DND-41 (cell line): ENCODE results near the gene SUPV3L1.
A peak's percentile ranks its signal among the peaks of the same experiment; 100 is the strongest.

ENCODE experiments used
- ATAC-seq: fragments of 200-7000 bp; cut with Tn5 transposase; 3 replicates; pipeline ENCODE4 v1.9.1; 2021; ENCODE audit warnings: low read depth; ENCODE audit not compliant: insufficient read depth
- DNase-seq: peaks from one replicate; pipeline ENCODE4 v3.0.0-alpha.2; 2020
- H2AFZ ChIP-seq: 2 replicates; pipeline ENCODE4 v1.6.0; 2012; ENCODE audit warnings: low read depth, low read length
- H3K27ac ChIP-seq: 2 replicates; pipeline ENCODE4 v1.5.1; 2012; ENCODE audit warnings: low read length, inconsistent platforms
- H3K27me3 ChIP-seq: fragments of 200-600 bp; sonication (generic); 2 replicates; pipeline ENCODE4 v1.6.0; 2012; ENCODE audit warnings: low read length, mild to moderate bottlenecking, inconsistent platforms; ENCODE audit not compliant: insufficient read depth, poor library complexity
- H3K36me3 ChIP-seq: 2 replicates; pipeline ENCODE4 v1.5.1; 2012; ENCODE audit warnings: low read length, inconsistent platforms; ENCODE audit not compliant: insufficient read depth
- H3K4me1 ChIP-seq: 2 replicates; pipeline ENCODE4 v1.5.1; 2012; ENCODE audit warnings: mild to moderate bottlenecking, low read length; ENCODE audit not compliant: insufficient read depth
- H3K4me2 ChIP-seq: 2 replicates; pipeline ENCODE4 v1.6.0; 2012; ENCODE audit warnings: mild to moderate bottlenecking, moderate library complexity, low read length, inconsistent platforms; ENCODE audit not compliant: insufficient read depth
- H3K4me3 ChIP-seq, 2 experiments: fragments of 200-600 bp in 1 of 2; shearing (Covaris generic) in 1 of 2; 2 replicates each; pipeline ENCODE4 v1.5.1; 2012 to 2016; ENCODE audit warnings: inconsistent platforms in 2 of 2, low read length in 2 of 2, mild to moderate bottlenecking in 2 of 2, low read depth in 1 of 2, moderate library complexity in 1 of 2
- H3K79me2 ChIP-seq: 2 replicates; pipeline ENCODE4 v1.6.0; 2012; ENCODE audit warnings: low read length, inconsistent platforms; ENCODE audit not compliant: insufficient read depth
- H3K9ac ChIP-seq: 2 replicates; pipeline ENCODE4 v1.6.0; 2012; ENCODE audit warnings: low read depth, mild to moderate bottlenecking, inconsistent platforms, low read length, moderate library complexity
- H3K9me3 ChIP-seq: 2 replicates; pipeline ENCODE4 v1.5.1; 2012; ENCODE audit warnings: low read length, moderate library complexity, mild to moderate bottlenecking, inconsistent platforms; ENCODE audit not compliant: insufficient read depth, severe bottlenecking
- H4K20me1 ChIP-seq: 2 replicates; pipeline ENCODE4 v1.6.0; 2012; ENCODE audit warnings: low read length; ENCODE audit not compliant: insufficient read depth
- EZH2 ChIP-seq: IDR thresholded peaks from 3 replicates; pipeline ENCODE4 v1.6.1; 2012; ENCODE audit warnings: borderline replicate concordance, low read depth, mild to moderate bottlenecking, moderate library complexity, low read length, inconsistent platforms; ENCODE audit not compliant: severe bottlenecking
- TF ChIP-seq, protein P1 (sequence below): IDR thresholded peaks from 2 replicates; pipeline ENCODE4 v1.5.1; 2012; ENCODE audit warnings: borderline replicate concordance, low read length, moderate library complexity, mild to moderate bottlenecking; ENCODE audit not compliant: poor library complexity, severe bottlenecking; ENCODE audit errors: extremely low read depth

The SUPV3L1 gene

GRCh38 chr10:69232736-69233480, 52.9 kb downstream of the SUPV3L1 start:
- Histone ChIP-seq H3K27me3 (no peaks in the 10 kb centered on the region), H3K79me2 (no peaks in the 10 kb centered on the region), H3K9me3 (no peaks in the 10 kb centered on the region), H3K36me3 (no peaks in the 10 kb centered on the region), H3K4me3 (no peak overlapping the region), H2AFZ (no peak overlapping the region), H3K9ac (no peak overlapping the region), H4K20me1 (no peaks in the 10 kb centered on the region), H3K27ac (no peak overlapping the region), H3K4me1 (peaks cover 17% of the 10 kb centered on the region), H3K4me2 (no peak overlapping the region)
- TF ChIP-seq, protein P1, sequence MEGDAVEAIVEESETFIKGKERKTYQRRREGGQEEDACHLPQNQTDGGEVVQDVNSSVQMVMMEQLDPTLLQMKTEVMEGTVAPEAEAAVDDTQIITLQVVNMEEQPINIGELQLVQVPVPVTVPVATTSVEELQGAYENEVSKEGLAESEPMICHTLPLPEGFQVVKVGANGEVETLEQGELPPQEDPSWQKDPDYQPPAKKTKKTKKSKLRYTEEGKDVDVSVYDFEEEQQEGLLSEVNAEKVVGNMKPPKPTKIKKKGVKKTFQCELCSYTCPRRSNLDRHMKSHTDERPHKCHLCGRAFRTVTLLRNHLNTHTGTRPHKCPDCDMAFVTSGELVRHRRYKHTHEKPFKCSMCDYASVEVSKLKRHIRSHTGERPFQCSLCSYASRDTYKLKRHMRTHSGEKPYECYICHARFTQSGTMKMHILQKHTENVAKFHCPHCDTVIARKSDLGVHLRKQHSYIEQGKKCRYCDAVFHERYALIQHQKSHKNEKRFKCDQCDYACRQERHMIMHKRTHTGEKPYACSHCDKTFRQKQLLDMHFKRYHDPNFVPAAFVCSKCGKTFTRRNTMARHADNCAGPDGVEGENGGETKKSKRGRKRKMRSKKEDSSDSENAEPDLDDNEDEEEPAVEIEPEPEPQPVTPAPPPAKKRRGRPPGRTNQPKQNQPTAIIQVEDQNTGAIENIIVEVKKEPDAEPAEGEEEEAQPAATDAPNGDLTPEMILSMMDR, result no peak
- no peak for TF ChIP-seq EZH2
- DNase-seq (no peak), ATAC-seq (no peak)

GRCh38 chr10:69234447-69234846, 54.4 kb downstream of the SUPV3L1 start:
- no peaks in the 10 kb centered on the region for H3K27me3 ChIP-seq
- ATAC-seq (no peak), DNase-seq (no peak)
- H2AFZ ChIP-seq, result no peak overlapping the region
- no peaks in the 10 kb centered on the region for H3K36me3 ChIP-seq
- H3K9ac ChIP-seq, result no peak overlapping the region
- H4K20me1 ChIP-seq, result no peaks in the 10 kb centered on the region
- H3K4me3 ChIP-seq, result no peak overlapping the region
- no peaks in the 10 kb centered on the region for H3K9me3 ChIP-seq
- peaks cover 1% of the 10 kb centered on the region for H3K4me1 ChIP-seq
- no peaks in the 10 kb centered on the region for H3K79me2 ChIP-seq
- TF ChIP-seq, protein P1, result no peak
- TF ChIP-seq EZH2, result no peak
- H3K27ac ChIP-seq, result no peak overlapping the region
- no peak overlapping the region for H3K4me2 ChIP-seq

GRCh38 chr10:69237528-69238159, 57.6 kb downstream of the SUPV3L1 start:
- peak; percentile 100 for ATAC-seq
- peak overlapping the region; percentile 19; the same call in 1 of the 2 replicates for H2AFZ ChIP-seq
- TF ChIP-seq, protein P1, result peak; percentile 90
- no peak for TF ChIP-seq EZH2

More at GRCh38 chr10:69237528-69238159, 57.6 kb downstream of the SUPV3L1 start:
- no peak overlapping the region for H3K27ac ChIP-seq
- no peaks in the 10 kb centered on the region for H3K36me3 ChIP-seq
- no peak overlapping the region for H3K4me3 ChIP-seq
- H3K9ac ChIP-seq, result no peak overlapping the region
- H3K4me1 ChIP-seq, result no peaks in the 10 kb centered on the region
- no peaks in the 10 kb centered on the region for H3K9me3 ChIP-seq
- H3K27me3 ChIP-seq, result no peaks in the 10 kb centered on the region
- no peaks in the 10 kb centered on the region for H3K79me2 ChIP-seq
- DNase-seq, result peak; percentile 83
- H4K20me1 ChIP-seq, result no peaks in the 10 kb centered on the region
- H3K4me2 ChIP-seq, result no peak overlapping the region
